K562 (cell line): ENCODE results near the gene FOXN3. TPM values are rescaled to one million over a fixed set of nuclear protein-coding genes. Genes with fewer than 3 reads are reported as not detected.

Source experiments
- ATF4 ChIP-seq: fragments of 450-650 bp; formaldehyde crosslinking; IDR thresholded peaks from 2 replicates; pipeline ENCODE4 v1.4.0; 2022; ENCODE audit warnings: mild to moderate bottlenecking, moderate library complexity
- CBFA2T3 ChIP-seq: fragments of 450-650 bp; IDR thresholded peaks from 2 replicates; pipeline ENCODE4 v1.6.1; 2017
- DACH1 ChIP-seq: fragments of 450-650 bp; IDR thresholded peaks from 2 replicates; pipeline ENCODE4 v1.6.1; 2018; ENCODE audit not compliant: partially characterized antibody
- ETV1 ChIP-seq: fragments of 450-650 bp; conservative IDR thresholded peaks from 2 replicates; pipeline ENCODE4 v1.6.1; 2016; ENCODE audit warnings: missing genetic modification characterization, control low read depth, low read depth, missing compliant biosample characterization
- MCM2 ChIP-seq: fragments of 450-650 bp; IDR thresholded peaks from 2 replicates; pipeline ENCODE4 v1.6.1; 2017; ENCODE audit warnings: low read depth, mild to moderate bottlenecking
- MEIS2 ChIP-seq: fragments of 450-650 bp; IDR thresholded peaks from 2 replicates; pipeline ENCODE4 v1.6.1; 2014; ENCODE audit warnings: mild to moderate bottlenecking; ENCODE audit not compliant: partially characterized antibody
- MTA2 ChIP-seq: fragments of 450-650 bp; IDR thresholded peaks from 2 replicates; pipeline ENCODE4 v1.6.1; 2016; ENCODE audit warnings: low read depth
- MYC ChIP-seq, 2 experiments: fragments of 250-450 bp in 1 of 2; sonication (Bioruptor Pico) in 1 of 2; IDR thresholded peaks; 2 replicates each; pipeline versions ENCODE4 v1.5.1 to v1.6.1; 2012 to 2021; ENCODE audit warnings: low read depth in 2 of 2, borderline replicate concordance in 1 of 2, improper control_type of control experiment in 1 of 2, low read length in 1 of 2, mild to moderate bottlenecking in 1 of 2, moderate library complexity in 1 of 2
- MYNN ChIP-seq, 2 experiments: sonication (generic); formaldehyde crosslinking in 1 of 2; IDR thresholded peaks; 2 replicates each; pipeline versions ENCODE4 v1.5.0 to v1.6.1; 2016 to 2020; ENCODE audit warnings: antibody characterized with exemption in 1 of 2, missing genetic modification reagents in 1 of 2
- NCOR1 ChIP-seq: fragments of 450-650 bp; IDR thresholded peaks from 2 replicates; pipeline ENCODE4 v1.6.1; 2016; ENCODE audit warnings: mild to moderate bottlenecking, moderate library complexity
- NFRKB ChIP-seq: fragments of 450-650 bp; IDR thresholded peaks from 2 replicates; pipeline ENCODE4 v1.6.1; 2016; ENCODE audit warnings: low read depth
- PML ChIP-seq: IDR thresholded peaks from 2 replicates; pipeline ENCODE4 v1.6.1; 2012; ENCODE audit warnings: low read length, inconsistent platforms
- RBFOX2 ChIP-seq: fragments of 200-400 bp; formaldehyde crosslinking; IDR thresholded peaks from 2 replicates; pipeline ENCODE4 v1.6.1; 2017; ENCODE audit warnings: low read depth, mild to moderate bottlenecking, low read length, moderate library complexity
- SMAD4 ChIP-seq: fragments of 250-450 bp; sonication (Bioruptor Pico); conservative IDR thresholded peaks from 2 replicates; pipeline ENCODE4 v1.8.0; 2021; ENCODE audit warnings: inconsistent platforms, mild to moderate bottlenecking, moderate library complexity
- SNRNP70 ChIP-seq: fragments of 200-400 bp; formaldehyde crosslinking; optimal IDR thresholded peaks from 2 replicates; pipeline ENCODE3; 2017; ENCODE audit warnings: low read depth, low read length
- SOX6 ChIP-seq: fragments of 450-650 bp; IDR thresholded peaks from 2 replicates; pipeline ENCODE4 v1.6.1; 2014; ENCODE audit warnings: mild to moderate bottlenecking
- TAL1 ChIP-seq: fragments of 450-650 bp; IDR thresholded peaks from 2 replicates; pipeline ENCODE4 v1.6.1; 2016; ENCODE audit warnings: mild to moderate bottlenecking
- ZNF12 ChIP-seq: sonication (generic); formaldehyde crosslinking; IDR thresholded peaks from 2 replicates; pipeline ENCODE4 v1.4.0; 2020; ENCODE audit warnings: mild to moderate bottlenecking, missing genetic modification reagents
- ZNF318 ChIP-seq, 2 experiments: fragments of 450-650 bp; IDR thresholded peaks; 2 replicates each; pipeline ENCODE4 v1.6.1; 2016; ENCODE audit warnings: mild to moderate bottlenecking in 2 of 2, borderline replicate concordance in 1 of 2, low read depth in 1 of 2, moderate library complexity in 1 of 2
- polyA plus RNA-seq, 8 experiments: library from polyadenylated mRNA; depleted of rRNA in 4 of 8; stranded (reverse) in 5 of 8; unstranded in 3 of 8; fragments of >200 nt; fragmentation: Nextera tagmentation in 2 of 8; fragmentation: Illumina TruSeq in 1 of 8; extraction: Ambion mirVana in 2 of 8; extraction: Trizol in 1 of 8; gene quantifications; 2 replicates each; pipeline versions ENCODE4 v1.2.1 to v1.2.3, GENCODE V29; 2011 to 2014; ENCODE audit warnings: inconsistent platforms in 1 of 8, missing spikeins in 1 of 8
- total RNA-seq, 7 experiments: library from RNA; depleted of rRNA in 6 of 7; stranded (reverse); fragments of >200 nt in 6 of 7; fragmentation: Illumina TruSeq in 2 of 7; extraction: Trizol in 2 of 7; gene quantifications; 2 replicates each; pipeline versions ENCODE4 v1.2.1 to v1.2.3, GENCODE V29; 2011 to 2021; ENCODE audit warnings: low replicate concordance in 1 of 7

FOXN3 gene
- total and polyA plus RNA-seq, 9 of the 15 experiments (the other 6 are each of a cell fraction or from before 2014, with no cell fraction given) = 0.07 to 1.3 (median 0.40) TPM

GRCh38 chr14:89165189-89166181 is 251.5 kb downstream of the FOXN3 start (continued):
- TF ChIP-seq ZNF318 (IDR thresholded peaks at IDR 0.05; ENCODE audit: borderline replicate concordance in 1 of 2, low read depth in 1 of 2) (0 out of 4 replicates have a peak, but pooled peaks of 1 of the 2 experiments have one; percentile 24), RBFOX2 (peak; percentile 29; the same call in 1 of the 2 replicates), NFRKB (peak; percentile 45), CBFA2T3 (peak; percentile 91), SNRNP70 (no peak), SMAD4 (CRISPR knock-in tag) (peak; percentile 56), MYNN (IDR thresholded peaks at IDR 0.05) (no peak), MYNN (CRISPR knock-in tag; IDR thresholded peaks at IDR 0.05) (no peak), SOX6 (peak; percentile 55; the same call in 1 of the 2 replicates), TAL1 (peak; percentile 92), ZNF12 (CRISPR knock-in tag) (peak; percentile 91), ETV1 (peak; percentile 72), MTA2 (peak; percentile 87), PML (peak; percentile 90), MYC (IDR thresholded peaks at IDR 0.05; ENCODE audit: low read depth, low read length) (no peak), MYC (CRISPR knock-in tag; IDR thresholded peaks at IDR 0.05; ENCODE audit: borderline replicate concordance, low read depth) (no peak), MCM2 (no peak), MEIS2 (peak; percentile 96), NCOR1 (peak; percentile 86), DACH1 (peak; percentile 87), ATF4 (CRISPR knock-in tag) (0 out of 2 replicates have a peak, but pooled peaks have one; percentile 22)
